H1 (cell line): ENCODE results near the gene RASAL2. TPM values are rescaled to one million over a fixed set of nuclear protein-coding genes. Genes with fewer than 3 reads are reported as not detected.

Experiments used
- EGR1 ChIP-seq: IDR thresholded peaks from 2 replicates; pipeline ENCODE4 v1.6.1; 2011; ENCODE audit warnings: low read depth, low read length, borderline replicate concordance
- ZNF274 ChIP-seq: IDR thresholded peaks from 2 replicates; pipeline ENCODE4 v1.7.0; 2012; ENCODE audit warnings: low read length, borderline replicate concordance; ENCODE audit errors: extremely low read depth
- polyA plus RNA-seq, 7 experiments: library from polyadenylated mRNA; depleted of rRNA in 3 of 7; stranded (reverse) in 5 of 7; unstranded in 2 of 7; fragments of >200 nt in 5 of 7; fragments of 200-250 nt in 2 of 7; gene quantifications; 1 replicate in 5 of 7; 2 replicates in 1 of 7; 4 replicates in 1 of 7; pipeline versions ENCODE4 v1.2.1 to v1.2.3, GENCODE V29; 2011 to 2013; ENCODE audit warnings: missing spikeins in 2 of 7, mixed read lengths in 2 of 7
- total RNA-seq: library from RNA; stranded (reverse); fragmentation: NEBNext Ultra II Directional; extraction: Animal tissue kit (Norgen Biotek cat#: 25700); gene quantifications from 2 replicates; pipeline ENCODE4 v1.2.1, GENCODE V29; 2021
- TF ChIP-seq, protein P1 (sequence below), 3 experiments: IDR thresholded peaks; 1 replicate in 2 of 3; 2 replicates in 1 of 3; pipeline versions ENCODE4 v1.5.1 to v1.6.1; 2011; ENCODE audit warnings: low read length in 3 of 3, mild to moderate bottlenecking in 3 of 3, inconsistent platforms in 2 of 3, low read depth in 1 of 3, moderate library complexity in 1 of 3; ENCODE audit not compliant: insufficient read depth in 1 of 3; ENCODE audit errors: control extremely low read depth in 1 of 3

Gene RASAL2
- total and polyA plus RNA-seq, 2 of the 8 experiments (the other 6 are each of a cell fraction or from before 2014, with no cell fraction given), result 15.9 to 32.5 TPM

DNA sequence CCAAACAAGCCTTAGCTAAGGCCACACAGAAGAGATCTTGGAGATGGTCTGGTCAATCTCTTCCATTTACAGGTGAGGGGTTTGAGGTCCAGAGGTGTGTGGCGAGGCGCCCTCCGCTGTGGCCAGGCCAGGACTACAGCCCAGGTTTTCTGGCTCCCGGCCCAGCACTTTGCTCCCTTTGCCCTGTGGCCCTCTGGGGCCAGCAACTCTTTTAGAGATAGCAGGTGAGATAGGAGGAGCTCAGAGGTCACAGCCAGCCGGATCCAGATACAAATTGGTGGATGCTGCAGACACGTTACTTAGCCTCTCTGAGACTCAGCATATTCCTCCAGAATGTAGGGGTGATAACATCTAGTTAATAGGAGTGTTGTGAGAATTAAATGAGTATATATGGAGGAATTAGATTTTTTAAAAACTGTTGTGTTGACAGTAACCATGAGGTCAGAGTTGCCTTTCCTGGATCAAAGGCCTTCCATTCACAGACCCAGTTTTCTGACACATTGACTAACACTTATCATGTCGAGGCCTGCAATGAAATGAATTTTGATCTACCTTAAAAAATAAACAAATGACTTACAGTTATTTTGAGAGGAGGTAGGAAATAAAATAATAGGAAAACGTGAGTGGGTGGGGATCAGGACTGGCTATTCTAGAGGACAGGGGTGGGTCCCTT, 435.6 kb downstream of the RASAL2 start (continued):
- TF ChIP-seq, protein P1, sequence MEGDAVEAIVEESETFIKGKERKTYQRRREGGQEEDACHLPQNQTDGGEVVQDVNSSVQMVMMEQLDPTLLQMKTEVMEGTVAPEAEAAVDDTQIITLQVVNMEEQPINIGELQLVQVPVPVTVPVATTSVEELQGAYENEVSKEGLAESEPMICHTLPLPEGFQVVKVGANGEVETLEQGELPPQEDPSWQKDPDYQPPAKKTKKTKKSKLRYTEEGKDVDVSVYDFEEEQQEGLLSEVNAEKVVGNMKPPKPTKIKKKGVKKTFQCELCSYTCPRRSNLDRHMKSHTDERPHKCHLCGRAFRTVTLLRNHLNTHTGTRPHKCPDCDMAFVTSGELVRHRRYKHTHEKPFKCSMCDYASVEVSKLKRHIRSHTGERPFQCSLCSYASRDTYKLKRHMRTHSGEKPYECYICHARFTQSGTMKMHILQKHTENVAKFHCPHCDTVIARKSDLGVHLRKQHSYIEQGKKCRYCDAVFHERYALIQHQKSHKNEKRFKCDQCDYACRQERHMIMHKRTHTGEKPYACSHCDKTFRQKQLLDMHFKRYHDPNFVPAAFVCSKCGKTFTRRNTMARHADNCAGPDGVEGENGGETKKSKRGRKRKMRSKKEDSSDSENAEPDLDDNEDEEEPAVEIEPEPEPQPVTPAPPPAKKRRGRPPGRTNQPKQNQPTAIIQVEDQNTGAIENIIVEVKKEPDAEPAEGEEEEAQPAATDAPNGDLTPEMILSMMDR (IDR thresholded peaks at IDR 0.05; ENCODE audit: control extremely low read depth in 1 of 3, insufficient read depth in 1 of 3, low read depth in 1 of 3, low read length in 3 of 3), result peak; percentile 34 to 58 (median 40)
- TF ChIP-seq ZNF274, result no peak
- TF ChIP-seq EGR1, result no peak
